Liver (tissue), 9 donors: Measurements from ENCODE around the gene TRIM13. TPM values are rescaled to one million over a fixed set of nuclear protein-coding genes. Genes with fewer than 3 reads are reported as not detected.

ENCODE experiments used
- DNase-seq: peaks from one replicate; pipeline ENCODE4 v3.0.0-alpha.2; 2017; ENCODE audit warnings: low spot score
- H3K27ac ChIP-seq, 2 donors: one replicate each; pipeline ENCODE4 v1.7.0; 2013; ENCODE audit warnings: inconsistent platforms in 2 of 2, low read length in 2 of 2, control low read depth in 1 of 2, low read depth in 1 of 2, mild to moderate bottlenecking in 1 of 2
- H3K27me3 ChIP-seq, 4 donors: one replicate each; pipeline versions ENCODE4 v1.6.1 to v1.7.0; 2013; ENCODE audit warnings: low read length in 3 of 4, inconsistent platforms in 1 of 4, mild to moderate bottlenecking in 1 of 4, moderate library complexity in 1 of 4; ENCODE audit not compliant: control insufficient read depth in 4 of 4, insufficient read depth in 4 of 4
- H3K36me3 ChIP-seq, 4 donors: one replicate each; pipeline versions ENCODE4 v1.6.1 to v1.7.0; 2013; ENCODE audit warnings: low read length in 3 of 4, mild to moderate bottlenecking in 3 of 4, low read depth in 1 of 4, moderate library complexity in 1 of 4; ENCODE audit not compliant: control insufficient read depth in 4 of 4, insufficient read depth in 3 of 4
- H3K4me1 ChIP-seq, 4 donors: one replicate each; pipeline versions ENCODE4 v1.6.1 to v1.7.0; 2013; ENCODE audit warnings: low read length in 3 of 4, mild to moderate bottlenecking in 3 of 4, moderate library complexity in 1 of 4; ENCODE audit not compliant: control insufficient read depth in 4 of 4, insufficient read depth in 4 of 4
- H3K4me3 ChIP-seq, 3 donors: one replicate each; pipeline versions ENCODE4 v1.6.1 to v1.7.0; 2013; ENCODE audit warnings: low read length in 3 of 3, control low read depth in 1 of 3, low read depth in 1 of 3, mild to moderate bottlenecking in 1 of 3
- H3K9ac ChIP-seq, 2 donors: one replicate each; pipeline ENCODE4 v1.7.0; 2013; ENCODE audit warnings: low read length in 2 of 2, mild to moderate bottlenecking in 2 of 2, moderate library complexity in 2 of 2, control low read depth in 1 of 2, low read depth in 1 of 2
- H3K9me3 ChIP-seq, 4 donors: one replicate each; pipeline versions ENCODE4 v1.6.1 to v1.7.0; 2013; ENCODE audit warnings: low read length in 3 of 4; ENCODE audit not compliant: control insufficient read depth in 4 of 4
- ATF3 ChIP-seq: IDR thresholded peaks from 2 replicates; pipeline ENCODE4 v1.6.1; 2016; ENCODE audit warnings: antibody characterized with exemption
- CTCF ChIP-seq: fragments of 150-350 bp; IDR thresholded peaks from 2 replicates; pipeline ENCODE4 v1.5.1; 2017; ENCODE audit warnings: improper control_type of control experiment, low read depth, low read length; ENCODE audit not compliant: missing input control
- EGR1 ChIP-seq, 2 donors: IDR thresholded peaks; 2 replicates each; pipeline ENCODE4 v1.6.1; 2016 to 2018; ENCODE audit warnings: antibody characterized with exemption in 2 of 2, low read depth in 2 of 2
- FOXA1 ChIP-seq: IDR thresholded peaks from 2 replicates; pipeline ENCODE4 v1.6.1; 2016; ENCODE audit warnings: antibody characterized with exemption
- FOXA2 ChIP-seq: IDR thresholded peaks from 2 replicates; pipeline ENCODE4 v1.6.1; 2016; ENCODE audit warnings: antibody characterized with exemption
- GABPA ChIP-seq, 2 donors: IDR thresholded peaks in 1 of 2; conservative IDR thresholded peaks in 1 of 2; 2 replicates each; pipeline ENCODE4 v1.6.1; 2016; ENCODE audit warnings: antibody characterized with exemption in 2 of 2, mild to moderate bottlenecking in 1 of 2, moderate library complexity in 1 of 2
- HNF4A ChIP-seq, 2 donors: conservative IDR thresholded peaks; 2 replicates each; pipeline ENCODE4 v1.6.1; 2016; ENCODE audit warnings: antibody characterized with exemption in 2 of 2, mild to moderate bottlenecking in 2 of 2
- HNF4G ChIP-seq: IDR thresholded peaks from 2 replicates; pipeline ENCODE4 v1.6.1; 2016; ENCODE audit warnings: antibody characterized with exemption
- JUND ChIP-seq, 2 donors: IDR thresholded peaks; 2 replicates each; pipeline ENCODE4 v1.6.1; 2016; ENCODE audit warnings: antibody characterized with exemption in 2 of 2
- MAX ChIP-seq: IDR thresholded peaks from 2 replicates; pipeline ENCODE4 v1.6.1; 2016; ENCODE audit warnings: antibody characterized with exemption
- NR2F2 ChIP-seq: IDR thresholded peaks from 2 replicates; pipeline ENCODE4 v1.6.1; 2016; ENCODE audit warnings: antibody characterized with exemption
- RAD21 ChIP-seq, 2 donors: IDR thresholded peaks; 2 replicates each; pipeline ENCODE4 v1.6.1; 2016; ENCODE audit warnings: antibody characterized with exemption in 2 of 2, mild to moderate bottlenecking in 2 of 2
- REST ChIP-seq: IDR thresholded peaks from 2 replicates; pipeline ENCODE4 v1.6.1; 2016; ENCODE audit warnings: antibody characterized with exemption, mild to moderate bottlenecking
- RXRA ChIP-seq, 2 donors: IDR thresholded peaks; 2 replicates each; pipeline ENCODE4 v1.6.1; 2017 to 2018; ENCODE audit warnings: antibody characterized with exemption in 2 of 2, mild to moderate bottlenecking in 1 of 2
- SP1 ChIP-seq: IDR thresholded peaks from 2 replicates; pipeline ENCODE4 v1.6.1; 2018; ENCODE audit warnings: antibody characterized with exemption, mild to moderate bottlenecking
- TAF1 ChIP-seq: conservative IDR thresholded peaks from 2 replicates; pipeline ENCODE4 v1.6.1; 2016; ENCODE audit warnings: antibody characterized with exemption, mild to moderate bottlenecking
- YY1 ChIP-seq: IDR thresholded peaks from 2 replicates; pipeline ENCODE4 v1.6.1; 2016; ENCODE audit warnings: antibody characterized with exemption, mild to moderate bottlenecking
- WGBS: extraction: QIAGEN DNeasy Blood & Tissue Kit; methylation state at CpG from one replicate; pipeline ENCODE4 v1.1.7; 2013; 5-methylcytosine and 5-hydroxymethylcytosine counted together
- polyA plus RNA-seq, 2 donors: library from polyadenylated mRNA; stranded (reverse) in 1 of 2; unstranded in 1 of 2; fragments of 200-250 nt in 1 of 2; fragments of >200 nt in 1 of 2; fragmentation: Nextera tagmentation in 1 of 2; extraction: Ambion mirVana in 1 of 2; gene quantifications; one replicate each; pipeline versions ENCODE4 v1.2.1 to v1.2.3, GENCODE V29; 2013 to 2015
- total RNA-seq, 2 donors: library from RNA; depleted of rRNA; stranded (reverse); fragments of >200 nt; gene quantifications; one replicate each; pipeline ENCODE4 v1.2.3, GENCODE V29; 2014
- donor health status: healthy.
- donor health status: healthy.
- donor health status: healthy.
- donor health status: healthy.
- donor health status: healthy.

TRIM13 gene
- total and polyA plus RNA-seq, 4 donors: 4.7 to 10.5 (median 9.6) TPM

- H3K27me3 ChIP-seq: no peaks in the 10 kb centered on the region
- no peaks in the 10 kb centered on the region for H3K9me3 ChIP-seq
- no peak overlapping the region for H3K4me3 ChIP-seq
- H3K4me1 ChIP-seq: peaks cover 0 to 2% (median under 1%) of the 10 kb centered on the region in 4 donors
- H3K36me3 ChIP-seq: no peaks in the 10 kb centered on the region
- DNase-seq: no peak
- no peak overlapping the region for H3K9ac ChIP-seq
- TF ChIP-seq NR2F2 (no peak), HNF4A (conservative IDR thresholded peaks at IDR 0.05) (peak in 1 of 2 donors; percentile 59), EGR1 (IDR thresholded peaks at IDR 0.05; ENCODE audit: low read depth in 2 of 2) (no peak)
- no peak overlapping the region for H3K27ac ChIP-seq
- 58% methylated on average over 2 of the region's 2 CpGs for WGBS
Measured at GRCh38 chr13:49954674-49955455, 42.0 kb upstream of the TRIM13 start.

- Histone ChIP-seq H3K9me3 (no peaks in the 10 kb centered on the region), H3K4me1 (peaks cover 0 to 2% (median under 1%) of the 10 kb centered on the region in 4 donors), H3K4me3 (no peak overlapping the region), H3K9ac (no peak overlapping the region), H3K27ac (no peak overlapping the region), H3K27me3 (no peaks in the 10 kb centered on the region), H3K36me3 (no peaks in the 10 kb centered on the region)
- 89% methylated on average over 3 of the region's 3 CpGs for WGBS
- TF ChIP-seq MAX (no peak), TAF1 (no peak), RXRA (IDR thresholded peaks at IDR 0.05) (no peak), HNF4G (no peak), FOXA2 (no peak), HNF4A (conservative IDR thresholded peaks at IDR 0.05) (no peak), SP1 (no peak)
- no peak for DNase-seq
Measured at GRCh38 chr13:49956131-49956530, 40.7 kb upstream of the TRIM13 start.

- Histone ChIP-seq H3K27ac (no peak overlapping the region), H3K9ac (no peak overlapping the region), H3K36me3 (no peaks in the 10 kb centered on the region), H3K27me3 (no peaks in the 10 kb centered on the region), H3K4me3 (no peak overlapping the region), H3K4me1 (peaks cover 0 to 2% (median under 1%) of the 10 kb centered on the region in 4 donors), H3K9me3 (no peaks in the 10 kb centered on the region)
- 92% methylated on average over 3 of the region's 3 CpGs for WGBS
- TF ChIP-seq RXRA (IDR thresholded peaks at IDR 0.05) (no peak), JUND (IDR thresholded peaks at IDR 0.05) (no peak), GABPA (IDR thresholded peaks at IDR 0.05 in 1 of 2, conservative IDR thresholded peaks at IDR 0.05 in 1 of 2) (no peak), FOXA2 (no peak), YY1 (no peak), TAF1 (no peak), EGR1 (IDR thresholded peaks at IDR 0.05; ENCODE audit: low read depth in 2 of 2) (no peak), ATF3 (no peak)
- DNase-seq: no peak
Measured at GRCh38 chr13:49958321-49958720, 38.5 kb upstream of the TRIM13 start.

GRCh38 chr13:49967456-49967855 lies 29.4 kb upstream of the TRIM13 start:
- H3K4me1 ChIP-seq: no peaks in the 10 kb centered on the region
- H3K27ac ChIP-seq: no peak overlapping the region
- 98% methylated on average over 4 of the region's 4 CpGs for WGBS
- no peak overlapping the region for H3K9ac ChIP-seq
- no peak for DNase-seq
- H3K27me3 ChIP-seq: no peaks in the 10 kb centered on the region
- no peak overlapping the region for H3K4me3 ChIP-seq
- H3K36me3 ChIP-seq: no peaks in the 10 kb centered on the region
- peaks cover 0 to 2% (median 0%) of the 10 kb centered on the region in 4 donors for H3K9me3 ChIP-seq
- TF ChIP-seq REST (no peak), SP1 (no peak), CTCF (no peak), RAD21 (IDR thresholded peaks at IDR 0.05) (no peak), RXRA (IDR thresholded peaks at IDR 0.05) (no peak), YY1 (no peak), HNF4A (conservative IDR thresholded peaks at IDR 0.05) (no peak), MAX (no peak), FOXA1 (no peak), EGR1 (IDR thresholded peaks at IDR 0.05; ENCODE audit: low read depth in 2 of 2) (no peak)
